GM19328 (cell line): Measurements from ENCODE around the gene SPIRE1.
"Not testable (repeated sequence)": the region's sequence is repeated elsewhere in the genome, so short reads cannot be mapped to it uniquely, and the experiment has no call there.

ENCODE experiments used
- ATAC-seq: cut with Tn5 transposase; IDR thresholded peaks from one replicate; pipeline ENCODE4 v1.9.1; 2021; ENCODE audit warnings: mild to moderate bottlenecking, moderate library complexity; ENCODE audit not compliant: unreplicated experiment

The SPIRE1 gene

DNA sequence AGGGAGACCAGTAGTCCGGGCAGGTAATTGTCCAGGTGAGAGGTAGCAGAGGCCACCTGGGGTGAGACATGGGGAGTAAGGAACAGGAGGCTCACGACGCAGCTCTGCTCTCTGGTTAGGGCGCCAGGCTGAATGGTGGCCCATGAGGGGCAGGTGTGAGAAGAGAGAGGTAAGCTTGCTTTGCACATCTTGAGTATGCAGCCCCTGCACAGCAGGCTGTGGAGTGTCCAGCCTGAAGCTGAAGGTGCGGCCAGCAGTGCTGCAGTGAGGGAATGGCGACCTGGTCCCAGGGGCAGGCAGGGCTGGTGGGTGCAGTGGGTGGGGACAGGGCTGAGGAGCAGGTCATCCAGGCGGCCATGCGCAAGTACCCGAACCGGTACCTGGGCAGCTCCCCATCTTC lies 234.5 kb downstream of the SPIRE1 start:
- ATAC-seq = no peak

DNA sequence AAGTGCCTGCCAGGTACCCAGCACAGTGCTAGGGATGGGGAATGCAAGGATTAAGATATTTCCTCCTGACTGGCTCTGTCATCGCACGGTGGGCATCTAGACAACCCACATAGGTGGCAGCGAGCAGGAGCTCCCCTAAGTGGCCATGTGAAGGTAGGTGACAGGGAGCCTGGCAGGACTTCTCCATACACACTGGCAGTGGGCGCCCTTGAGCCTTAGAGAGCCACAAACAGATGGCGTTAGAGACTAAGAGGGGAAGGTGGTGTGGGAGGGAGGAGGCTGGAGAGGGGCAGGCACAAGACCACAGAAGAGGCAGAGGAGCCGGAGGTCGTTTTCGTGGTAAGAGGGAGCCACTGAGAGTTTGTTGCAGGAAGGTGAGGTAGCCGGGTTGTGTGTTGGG lies 235.0 kb downstream of the SPIRE1 start:
- ATAC-seq = no peak

DNA sequence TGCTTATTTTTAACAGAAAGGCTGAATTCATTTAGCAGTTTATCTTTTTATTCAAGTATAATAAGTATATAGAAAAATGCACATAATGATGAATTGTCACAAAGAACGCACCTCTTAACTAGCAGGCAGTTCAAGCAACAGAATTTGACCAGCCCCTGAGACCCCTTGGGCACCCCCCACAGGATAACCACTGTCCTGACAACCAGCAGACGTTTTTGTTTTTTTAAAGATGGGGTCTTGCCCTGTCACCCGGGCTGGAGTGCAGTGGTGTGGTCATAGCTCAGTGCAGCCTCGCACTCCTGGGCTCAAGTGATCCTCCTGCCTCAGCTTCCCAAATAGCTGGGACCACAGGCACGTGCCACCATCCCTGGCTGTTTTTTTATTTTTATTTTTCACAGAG lies 236.2 kb downstream of the SPIRE1 start:
- no peak for ATAC-seq

DNA sequence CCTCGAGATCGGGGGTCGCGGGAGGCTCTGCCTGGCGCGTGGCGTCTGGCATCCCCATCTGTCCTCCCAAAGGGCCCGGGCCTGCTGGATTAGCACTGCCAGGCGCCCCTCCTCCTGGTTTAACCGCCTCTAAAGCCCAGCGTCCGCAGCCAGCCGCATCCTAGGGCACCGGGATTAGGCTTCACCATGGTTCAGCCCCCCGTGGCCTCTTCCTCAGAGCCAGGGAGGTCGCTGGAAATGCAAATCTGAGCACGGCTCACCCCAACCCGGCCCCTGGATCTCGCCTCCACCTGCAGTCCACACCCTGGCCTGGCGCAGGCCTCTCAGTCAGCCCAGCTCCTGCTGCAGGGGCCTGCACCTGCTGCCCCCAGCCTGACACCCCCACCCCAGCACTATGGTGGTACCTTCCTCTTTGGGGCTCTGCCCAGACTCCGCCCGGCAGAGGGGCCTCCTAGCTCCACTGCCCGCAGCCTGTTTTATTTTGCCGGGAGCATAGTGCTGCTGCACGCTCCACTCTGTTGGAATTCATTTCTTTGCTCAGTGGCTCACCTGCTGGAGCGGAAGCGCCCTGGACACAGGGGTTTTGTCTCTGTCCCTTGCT lies 237.0 kb downstream of the SPIRE1 start:
- no peak for ATAC-seq

DNA sequence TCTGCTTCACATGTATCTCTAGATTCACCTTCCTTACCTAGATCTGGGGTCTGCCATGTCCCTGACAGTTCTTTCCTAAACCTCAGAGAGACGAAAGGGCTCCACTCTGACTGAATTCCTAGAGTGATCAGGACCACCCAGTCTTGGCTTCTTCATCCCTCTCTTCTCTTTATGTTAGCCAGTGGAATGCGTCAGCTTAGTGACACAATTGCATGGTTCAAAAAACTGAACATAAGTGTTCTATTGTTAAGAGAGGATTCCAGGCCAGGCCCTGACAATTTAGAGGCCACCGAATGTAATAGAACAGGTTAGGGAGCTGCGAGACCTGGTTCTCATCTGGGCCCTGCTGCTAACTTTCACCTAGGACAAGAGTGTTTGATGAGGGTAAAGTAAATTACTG lies 240.2 kb downstream of the SPIRE1 start:
- no peak for ATAC-seq

DNA sequence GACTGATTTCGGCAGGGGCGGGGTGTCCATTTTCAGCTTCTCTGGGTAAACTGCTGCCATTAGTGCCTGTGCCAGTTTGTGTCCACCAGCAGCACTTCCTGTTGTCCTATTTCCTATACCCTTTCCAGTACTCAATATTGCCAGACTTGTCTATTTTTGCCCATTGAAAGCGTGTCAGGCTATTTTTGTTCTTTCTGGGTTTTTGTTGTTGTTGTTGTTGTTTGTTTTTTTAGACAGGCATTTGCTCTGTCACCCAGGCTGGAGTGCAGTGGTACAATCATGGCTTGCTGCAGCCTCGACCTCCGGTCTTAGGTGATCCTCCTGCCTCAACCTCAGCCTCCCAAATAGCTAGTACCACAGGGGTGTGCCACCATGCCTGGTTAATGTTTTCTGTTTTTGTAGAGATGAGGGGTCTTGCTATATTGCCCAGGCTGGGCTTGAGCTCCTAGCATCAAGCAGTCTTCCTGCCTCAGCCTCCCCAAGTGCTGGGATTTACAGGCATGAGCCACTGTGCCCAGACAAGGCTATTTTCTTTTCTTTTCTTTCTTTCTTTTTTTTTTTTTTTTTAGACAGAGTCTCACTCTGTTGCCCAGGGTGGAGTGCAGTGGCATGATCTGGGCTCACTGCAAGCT lies 241.7 kb downstream of the SPIRE1 start:
- ATAC-seq = no peak

DNA sequence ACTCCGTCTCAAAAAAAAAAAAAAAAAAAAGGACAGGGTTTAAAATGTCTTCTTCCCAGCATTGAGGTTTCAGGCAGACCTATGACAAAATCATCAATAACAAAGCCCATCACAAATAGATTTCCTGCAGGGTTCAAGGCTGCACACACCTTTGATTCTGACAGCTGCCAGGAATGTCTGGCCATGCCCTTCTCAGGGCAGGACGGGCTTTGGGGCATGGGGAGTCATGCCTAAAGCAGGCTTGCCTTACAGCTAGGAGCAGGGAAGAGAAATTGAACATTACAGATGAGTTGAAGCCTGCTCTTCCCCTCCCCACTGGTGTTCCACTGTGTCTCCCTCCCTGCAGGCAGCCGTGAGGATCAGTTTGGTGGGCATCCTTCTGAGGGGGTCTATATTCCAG lies 246.5 kb downstream of the SPIRE1 start:
- no peak for ATAC-seq

DNA sequence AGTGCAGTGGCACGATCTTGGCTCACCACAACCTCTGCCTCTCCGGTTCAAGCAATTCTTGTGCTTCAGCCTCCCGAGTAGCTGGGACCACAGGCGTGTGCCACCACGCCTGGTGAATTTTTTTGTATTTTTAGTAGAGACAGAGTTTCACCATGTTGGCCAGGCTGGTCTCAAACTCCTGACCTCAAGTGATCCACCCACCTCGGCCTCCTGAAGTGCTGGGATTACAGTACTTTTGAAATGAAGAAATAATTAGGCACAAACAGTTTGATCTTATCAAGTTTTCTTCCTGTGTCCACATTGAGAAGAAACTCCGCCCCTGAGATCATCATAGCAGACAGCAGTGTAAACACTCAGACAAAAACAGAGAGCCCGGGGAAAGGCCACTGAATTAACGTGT lies 247.2 kb downstream of the SPIRE1 start:
- ATAC-seq = not testable (repeated sequence)

DNA sequence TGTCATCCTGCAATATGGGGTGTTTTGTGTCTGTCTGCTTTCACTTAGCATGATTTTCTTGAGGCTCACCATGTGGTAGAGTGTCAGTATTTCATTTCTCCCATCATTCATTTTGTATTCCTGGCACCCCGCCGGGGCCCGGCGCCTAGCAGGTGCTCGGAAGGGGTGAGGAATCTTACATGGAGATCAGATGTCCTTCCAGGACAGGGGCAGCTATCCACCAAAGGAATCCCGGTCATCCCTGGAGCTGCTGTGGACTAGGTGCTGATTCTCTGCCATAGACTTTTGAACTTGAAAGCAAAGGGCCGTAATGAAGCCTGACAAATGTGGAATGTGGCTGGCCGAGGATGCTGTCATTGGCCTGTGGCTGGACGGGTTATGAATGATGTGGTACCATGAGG lies 247.8 kb downstream of the SPIRE1 start:
- ATAC-seq = no peak

DNA sequence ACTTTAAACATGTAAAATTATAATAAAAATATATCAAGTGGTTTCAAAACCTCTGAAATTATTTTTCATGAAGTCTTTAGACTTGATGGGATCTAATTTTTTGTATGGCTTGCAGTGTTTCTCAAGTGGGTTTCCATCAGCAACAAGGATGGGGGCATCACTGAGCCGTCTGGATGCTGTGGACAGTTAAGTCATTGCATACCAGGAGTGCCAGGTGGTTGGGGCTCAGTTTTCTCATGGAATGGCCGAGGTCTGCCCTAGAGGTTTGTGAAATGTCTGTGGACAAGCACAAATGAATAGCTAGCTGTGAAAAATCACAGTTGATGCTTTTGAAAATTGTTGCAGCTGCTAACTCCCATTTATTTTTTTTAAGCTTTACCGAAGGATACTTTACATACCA lies 248.4 kb downstream of the SPIRE1 start:
- no peak for ATAC-seq

DNA sequence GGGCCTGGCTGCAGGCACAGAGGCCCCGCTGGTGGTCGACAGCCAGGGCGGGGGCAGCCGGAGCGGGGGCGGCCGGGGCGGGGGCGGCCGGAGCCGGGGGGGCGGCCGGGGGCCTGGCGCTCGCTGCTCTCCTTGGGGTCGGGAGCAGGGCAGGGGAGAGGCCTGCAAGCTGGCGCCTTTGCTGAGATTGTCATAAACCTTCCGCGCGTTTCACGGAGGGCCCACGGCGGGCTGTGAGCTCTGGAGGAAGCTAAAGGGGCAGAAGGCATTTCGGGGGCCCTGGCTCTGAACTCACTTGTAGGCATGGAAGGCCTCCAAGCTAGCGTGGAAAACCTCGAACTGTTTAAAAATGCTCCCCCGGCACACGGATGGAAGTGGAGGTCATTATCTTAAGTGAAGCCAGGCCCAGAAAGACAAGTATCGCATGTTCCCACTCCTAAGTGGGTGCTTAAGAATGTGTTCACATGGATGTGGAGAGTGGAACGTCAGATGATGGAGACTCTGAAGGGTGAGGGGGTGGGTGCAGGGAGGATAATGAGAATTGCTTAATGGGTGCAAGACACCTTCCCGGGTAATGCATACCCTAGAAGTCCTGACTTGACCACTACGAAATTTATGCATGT lies 249.5 kb downstream of the SPIRE1 start:
- ATAC-seq = no peak

DNA sequence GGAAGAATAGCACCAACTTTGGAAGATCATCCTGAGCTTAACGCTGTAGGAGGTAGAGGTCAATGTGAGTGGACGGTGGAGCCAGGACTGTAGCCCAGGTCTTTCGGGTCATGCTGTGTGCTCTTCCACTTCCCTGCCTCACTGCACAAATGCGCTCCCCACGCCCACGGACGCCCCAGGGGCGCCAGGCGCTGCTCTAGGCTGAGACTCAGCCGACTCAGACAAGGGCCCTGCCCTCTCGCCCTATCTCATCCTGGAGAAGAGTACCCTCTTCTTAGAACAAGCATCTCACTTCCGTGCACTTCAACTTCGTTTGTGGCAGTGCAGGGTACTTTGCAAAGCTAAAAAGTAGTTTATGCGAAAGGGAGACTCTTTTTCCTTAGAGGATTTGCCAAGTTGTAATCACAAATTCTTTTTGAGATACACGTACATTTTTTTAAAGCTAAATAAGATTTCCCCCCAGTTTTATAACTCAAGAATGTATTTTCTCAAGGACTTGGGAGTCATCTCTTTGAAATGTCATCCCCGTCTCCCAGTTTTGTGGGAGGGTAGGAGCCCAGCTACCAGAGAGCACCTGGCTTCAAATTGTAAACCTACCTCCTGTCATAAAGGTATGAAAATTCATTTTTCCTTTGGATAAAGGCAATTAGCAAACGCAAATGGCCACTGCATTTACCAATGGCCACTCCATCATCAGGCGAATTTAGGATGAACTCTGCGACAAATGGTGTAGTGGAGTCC lies 251.4 kb downstream of the SPIRE1 start:
- no peak for ATAC-seq

DNA sequence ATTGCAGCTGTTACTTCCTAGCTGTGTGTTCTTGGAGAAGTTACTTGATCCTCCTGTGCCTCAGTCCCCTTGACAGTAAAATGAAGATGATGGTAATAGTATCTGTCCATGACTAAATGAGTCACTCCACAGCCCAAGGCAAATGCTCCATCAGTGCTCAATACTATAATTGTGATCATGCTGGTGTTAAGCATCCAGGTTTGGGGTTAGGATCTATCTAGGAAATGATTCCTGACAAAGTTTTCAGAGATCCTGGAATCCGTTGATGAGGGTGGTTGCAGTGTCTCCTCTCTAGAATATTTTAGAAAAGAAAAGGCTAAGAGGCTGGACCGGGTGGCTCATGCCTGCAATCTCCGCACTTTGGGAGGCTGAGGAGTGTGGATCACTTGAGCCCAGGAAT lies 252.8 kb downstream of the SPIRE1 start:
- ATAC-seq = no peak

DNA sequence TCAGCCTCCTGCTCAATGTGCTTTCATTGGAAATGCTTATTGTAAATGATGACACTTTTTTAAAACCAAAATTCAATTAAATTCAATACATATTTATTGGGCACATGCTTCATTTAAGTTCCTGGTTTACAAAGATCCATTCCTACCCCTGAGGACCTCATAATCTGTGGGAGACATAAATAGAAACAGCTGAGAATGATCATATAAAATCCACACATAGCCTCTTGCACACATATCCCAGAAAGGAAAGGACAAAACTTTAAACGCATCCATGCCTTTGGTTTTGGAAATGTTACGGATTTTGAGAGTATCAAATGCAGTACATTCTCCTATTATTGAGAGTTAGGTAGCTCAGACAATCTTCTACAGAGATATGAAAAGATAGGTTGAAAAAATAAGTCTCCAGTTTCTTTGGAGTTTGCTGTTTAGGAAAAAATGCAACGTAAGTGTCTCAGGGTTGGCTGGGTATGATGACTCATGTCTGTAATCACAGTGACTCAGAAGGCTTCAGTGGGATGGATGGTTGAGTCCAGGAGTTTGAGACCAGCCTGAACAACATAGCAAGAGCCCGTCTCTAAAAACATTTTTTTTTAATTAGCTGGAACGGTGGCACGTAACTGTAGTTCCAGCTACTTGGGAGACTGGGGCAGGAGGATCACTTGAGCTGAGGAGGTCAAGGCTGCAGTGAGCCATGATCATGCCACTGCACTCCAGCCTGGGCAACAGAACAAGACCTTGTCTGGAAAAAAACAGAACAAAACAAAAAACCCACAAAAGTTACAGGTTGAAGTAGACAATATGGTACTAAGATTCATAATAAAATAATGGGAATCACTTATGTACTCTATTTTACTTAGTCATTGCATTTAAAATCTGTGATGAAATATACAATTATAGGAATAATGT lies 254.1 kb downstream of the SPIRE1 start:
- ATAC-seq = no peak

DNA sequence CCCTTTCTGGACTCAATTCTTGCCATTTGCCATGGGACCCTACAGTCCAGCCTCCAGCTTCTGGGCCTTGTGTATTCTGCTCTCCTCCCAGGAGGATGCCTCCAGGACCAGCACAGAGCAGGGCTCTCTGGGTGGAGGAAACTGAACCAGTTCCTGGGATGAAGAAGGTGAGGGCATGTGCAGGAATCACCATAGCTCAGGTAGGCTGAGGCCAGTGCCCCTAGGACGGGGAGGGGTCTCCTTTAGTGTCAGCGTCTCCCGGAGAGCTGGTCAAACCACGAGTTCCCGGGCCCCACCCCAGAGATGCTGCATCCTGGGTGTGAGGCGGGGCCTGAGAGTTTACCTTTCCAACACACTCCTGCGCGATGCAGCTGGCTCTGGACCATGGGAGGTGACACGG lies 256.0 kb downstream of the SPIRE1 start:
- no peak for ATAC-seq

DNA sequence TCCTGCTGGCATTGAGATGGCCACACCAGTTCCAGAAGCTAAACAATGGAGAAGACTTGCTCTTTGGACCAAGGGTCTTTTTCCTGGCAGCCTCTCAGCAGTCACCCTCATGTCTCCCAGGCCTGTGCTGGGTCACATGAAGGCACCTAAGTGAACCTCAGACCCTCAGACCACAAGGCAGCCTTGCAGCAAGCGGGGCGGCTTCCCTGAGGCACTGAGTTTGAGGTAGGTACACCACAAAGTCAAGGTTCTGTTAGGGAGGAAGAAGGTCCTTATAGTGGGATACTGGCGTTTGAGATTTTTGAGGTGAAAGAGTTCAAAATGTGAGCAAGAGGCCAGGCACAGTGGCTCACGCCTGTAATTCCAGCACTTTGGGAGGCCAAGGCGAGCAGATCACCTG lies 258.7 kb downstream of the SPIRE1 start:
- no peak for ATAC-seq

DNA sequence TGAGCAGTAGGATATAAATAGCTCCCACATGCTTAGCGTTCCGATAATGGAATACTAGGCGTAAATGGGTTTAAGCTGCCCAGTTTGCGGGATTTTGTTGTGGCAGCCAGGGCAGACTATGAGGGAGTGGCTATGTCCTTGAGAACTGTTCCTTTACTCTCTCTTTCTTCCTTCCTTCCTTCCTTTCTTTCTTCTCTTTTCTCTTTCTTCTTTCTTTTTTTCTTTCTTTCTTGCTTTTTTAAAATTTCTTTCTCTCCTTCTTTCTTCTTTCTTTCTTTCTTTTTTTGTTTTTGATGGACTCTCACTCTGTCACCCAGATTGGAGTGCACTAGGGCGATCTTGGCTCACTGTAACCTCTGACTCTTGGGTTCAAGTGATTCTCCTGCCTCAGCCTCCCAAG lies 259.3 kb downstream of the SPIRE1 start:
- ATAC-seq = no peak

DNA sequence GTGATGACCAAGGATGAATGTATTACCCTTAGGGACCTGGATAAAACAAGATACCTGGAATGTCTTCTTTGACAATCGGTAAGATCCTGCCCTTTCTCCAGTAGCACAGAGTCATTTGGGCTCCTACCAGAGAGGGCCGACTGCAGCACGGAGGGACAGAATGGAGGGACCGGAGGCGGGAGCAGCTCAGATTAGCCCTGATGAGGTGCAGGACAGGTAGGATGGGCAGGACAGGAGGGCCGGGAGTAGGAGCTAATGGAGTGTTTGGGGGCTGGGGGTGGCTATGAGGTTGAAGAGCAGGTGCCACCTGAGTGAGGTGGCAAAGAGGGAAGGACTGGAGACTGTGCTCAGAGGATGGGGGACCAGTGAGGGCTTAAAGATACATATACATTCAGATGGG lies 260.1 kb downstream of the SPIRE1 start:
- no peak for ATAC-seq

DNA sequence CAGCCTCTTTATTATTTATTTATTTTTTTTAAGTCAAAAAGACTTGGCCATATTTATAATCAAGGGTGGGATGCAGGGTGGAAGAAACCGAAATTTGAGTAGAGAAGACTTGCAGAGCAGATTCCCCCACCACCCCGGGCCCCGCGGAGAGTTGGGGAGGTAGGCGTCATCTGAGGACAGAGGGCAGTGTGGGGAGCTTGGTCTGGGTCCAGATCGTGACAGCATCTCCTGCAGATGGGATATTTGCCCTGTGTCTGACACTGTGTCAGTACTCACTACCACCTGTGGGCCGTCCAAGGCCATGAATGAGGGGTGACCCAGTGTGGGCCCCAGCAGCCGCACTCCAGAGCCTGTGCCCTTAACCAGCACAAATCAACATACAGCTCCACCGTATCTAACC lies 260.7 kb downstream of the SPIRE1 start:
- ATAC-seq = no peak
